Heart right ventricle (tissue), 16 donors: ENCODE results near the gene FOSL1. TPM values are rescaled to one million over a fixed set of nuclear protein-coding genes. Genes with fewer than 3 reads are reported as not detected.
A peak's percentile ranks its signal among the peaks of the same experiment; 100 is the strongest.

ENCODE experiments used
- ATAC-seq, 8 donors: fragments of 200-7000 bp; cut with Tn5 transposase; one replicate each; pipeline ENCODE4 v1.9.1; 2020; ENCODE audit warnings: mild to moderate bottlenecking in 8 of 8, moderate library complexity in 8 of 8, moderate number of reproducible peaks in 1 of 8
- DNase-seq, 2 donors: peaks; one replicate each; pipeline ENCODE4 v3.0.0-alpha.2; 2020
- H3K27ac ChIP-seq, 10 donors: fragments of 200-600 bp; sonication (generic) in 2 of 10; one replicate each; pipeline versions ENCODE4 v1.5.0 to v1.8.0; 2020 to 2022; ENCODE audit warnings: mild to moderate bottlenecking in 3 of 10
- H3K27me3 ChIP-seq, 7 donors: fragments of 200-600 bp; one replicate each; pipeline ENCODE4 v1.8.0; 2021 to 2022; ENCODE audit warnings: mild to moderate bottlenecking in 2 of 7
- H3K36me3 ChIP-seq, 9 donors: fragments of 200-600 bp; sonication (generic) in 1 of 9; one replicate each; pipeline versions ENCODE4 v1.5.0 to v1.8.0; 2020 to 2022; ENCODE audit warnings: mild to moderate bottlenecking in 2 of 9
- H3K4me1 ChIP-seq, 9 donors: fragments of 200-600 bp; sonication (generic) in 1 of 9; one replicate each; pipeline versions ENCODE4 v1.5.0 to v1.8.0; 2020 to 2022; ENCODE audit warnings: mild to moderate bottlenecking in 4 of 9
- H3K4me3 ChIP-seq, 10 donors: fragments of 200-600 bp; sonication (generic) in 2 of 10; one replicate each; pipeline versions ENCODE4 v1.5.0 to v1.8.0; 2020 to 2022; ENCODE audit warnings: mild to moderate bottlenecking in 7 of 10, moderate library complexity in 2 of 10
- H3K9me3 ChIP-seq, 11 donors: fragments of 200-600 bp in 10 of 11; sonication (generic) in 2 of 11; one replicate each; pipeline versions ENCODE4 v1.5.0 to v1.8.0; 2013 to 2022; ENCODE audit warnings: mild to moderate bottlenecking in 2 of 11, control low read depth in 1 of 11, moderate library complexity in 1 of 11
- CTCF ChIP-seq, 9 donors: fragments of 200-600 bp; sonication (generic) in 2 of 9; IDR thresholded peaks; one replicate each; pipeline versions ENCODE4 v1.5.0 to v1.8.0; 2021 to 2022; ENCODE audit warnings: antibody characterized with exemption in 9 of 9, mild to moderate bottlenecking in 5 of 9, moderate library complexity in 1 of 9
- WGBS, 2 donors: extraction: QIAGEN DNeasy Blood & Tissue Kit; methylation state at CpG; one replicate each; pipeline ENCODE4 v1.1.7; 2013; ENCODE audit warnings: inconsistent platforms in 1 of 2; 5-methylcytosine and 5-hydroxymethylcytosine counted together
- intact Hi-C, 10 donors: fragments of 100-400 bp; cut with DNase I; formaldehyde crosslinking; loops; one replicate each; pipeline versions ENCODE4 v1.11.1 to v1.14.2; 2022
- polyA plus RNA-seq, 2 donors: library from polyadenylated mRNA; stranded (reverse); fragments of 200-250 nt; gene quantifications; one replicate each; pipeline ENCODE4 v1.2.3, GENCODE V29; 2013
- total RNA-seq, 10 donors: library from RNA; stranded (reverse); fragmentation: NEBNext Ultra II Directional in 3 of 10; extraction: Animal tissue kit (Norgen Biotek cat#: 25700) in 3 of 10; gene quantifications; one replicate each; pipeline versions ENCODE4 v1.2.1 to v1.2.4, GENCODE V29; 2021 to 2023
- donor health status: Arrhythmogenic right ventricular cardiomyopathy.
- donor health status: ischemic (EF 13 %, LVEDD 7.1; RV severe dilation, severe dysfunction).
- donor health status: healthy with polysubstance abuse.
- donor health status: DM: no; HTN: yes; CAD: no.
- donor health status: DM: no; HTN: no; CAD: no.
- donor health status: ischemic (EF 25% LVEDD 6.9; RV normal size, moderate dysfunction).
- donor health status: ischemic (EF 25% LVEDD 5.7; RV mildly dilated, moderate dysfunction).
- donor health status: healthy.
- donor health status: DM: yes; HTN: yes; CAD: no.
- donor health status: Ischemic cardiomyopathy.
- donor health status: ischemic (EF 35%, LVEDD 5.7; RV mildly dilated, moderate dysfunction).
- donor health status: nonischemic (EF 11% LVEDD 7.7; RV severe dilation, severe dysfunction).
- donor health status: DM: yes; HTN: yes; CAD: no.
- donor health status: PGD.
- donor health status: ischemic (EF 29% LVEDD 5.4; RV normal size, mild dysfunction).
- donor health status: nonischemic (EF 23%, LVEDD 6.1; RV moderate dilation, normal function).

FOSL1 gene
- total and polyA plus RNA-seq, 12 donors, result 0.31 to 32.8 (median 2.8) TPM; not detected in 2

GRCh38 chr11:65859812-65860277, 40.3 kb downstream of the FOSL1 start:
- intact Hi-C loops, result loop anchor here in 4 of 10 donors (1.0 to 2.0 kb wide), 3 partner anchors 13 to 29 kb away; partner anchors contain the start of gene FIBP (in 4 of the 4)

GRCh38 chr11:65859095-65859811, 40.9 kb downstream of the FOSL1 start:
- Histone ChIP-seq H3K4me3 (peak overlapping the region; percentile 37 to 100 (median 99)), H3K4me1 (peaks cover 12 to 62% (median 51%) of the 10 kb centered on the region in 9 donors), H3K36me3 (peaks cover 6 to 53% (median 35%) of the 10 kb centered on the region in 9 donors), H3K27me3 (no peaks in the 10 kb centered on the region), H3K27ac (peak overlapping the region; percentile 90 to 100 (median 98)), H3K9me3 (no peaks in the 10 kb centered on the region)
- ATAC-seq (peak; percentile 73 to 89 (median 84)), DNase-seq (peak; percentile 99)
- 0 to 1% methylated on average over 45 to 46 of the region's 46 CpGs for WGBS, 2 donors
- intact Hi-C loops, result loop anchor here in 3 of 10 donors (1.0 to 2.0 kb wide), 2 partner anchors 29 to 30 kb away; partner anchors contain the start of gene FIBP (in 3 of the 3)
- TF ChIP-seq CTCF (IDR thresholded peaks at IDR 0.05), result peak in 4 of 9 donors; percentile 17 to 36 (median 22)

More at GRCh38 chr11:65859812-65860277, 40.3 kb downstream of the FOSL1 start:
- H3K4me3 ChIP-seq, result peak overlapping the region; percentile 5 to 100 (median 99)
- H3K4me1 ChIP-seq, result peaks cover 12 to 58% (median 49%) of the 10 kb centered on the region in 9 donors
- no peak for TF ChIP-seq CTCF (IDR thresholded peaks at IDR 0.05)
- no peaks in the 10 kb centered on the region for H3K9me3 ChIP-seq
- WGBS, 2 donors, result 0 to 1% methylated on average over 16 of the region's 16 CpGs
- DNase-seq (no peak), ATAC-seq (peak in 2 of 8 donors; percentile 0)
- no peaks in the 10 kb centered on the region for H3K27me3 ChIP-seq
- H3K27ac ChIP-seq, result peak overlapping the region; percentile 90 to 100 (median 98)
- peaks cover 6 to 53% (median 35%) of the 10 kb centered on the region in 9 donors for H3K36me3 ChIP-seq

- no peaks in the 10 kb centered on the region for H3K9me3 ChIP-seq
- H3K27me3 ChIP-seq, result no peaks in the 10 kb centered on the region
- peaks cover 6 to 53% (median 35%) of the 10 kb centered on the region in 9 donors for H3K36me3 ChIP-seq
- H3K4me3 ChIP-seq, result peak overlapping the region; percentile 37 to 100 (median 99)
- ATAC-seq (no peak), DNase-seq (no peak)
- TF ChIP-seq CTCF (IDR thresholded peaks at IDR 0.05), result no peak
- H3K4me1 ChIP-seq, result peaks cover 12 to 66% (median 51%) of the 10 kb centered on the region in 9 donors
- WGBS, 2 donors, result 0% methylated on average over 10 of the region's 10 CpGs
- peak overlapping the region; percentile 90 to 100 (median 98) for H3K27ac ChIP-seq
- intact Hi-C loops, result loop anchor here in 4 of 10 donors (1.0 to 2.0 kb wide), 3 partner anchors 30 to 31 kb away; partner anchors contain the start of gene FIBP (in 3 of the 4)
Measured at GRCh38 chr11:65858681-65859087, 41.5 kb downstream of the FOSL1 start.
